Measurements from ENCODE around the gene ARHGEF19.

The ARHGEF19 gene

DNA sequence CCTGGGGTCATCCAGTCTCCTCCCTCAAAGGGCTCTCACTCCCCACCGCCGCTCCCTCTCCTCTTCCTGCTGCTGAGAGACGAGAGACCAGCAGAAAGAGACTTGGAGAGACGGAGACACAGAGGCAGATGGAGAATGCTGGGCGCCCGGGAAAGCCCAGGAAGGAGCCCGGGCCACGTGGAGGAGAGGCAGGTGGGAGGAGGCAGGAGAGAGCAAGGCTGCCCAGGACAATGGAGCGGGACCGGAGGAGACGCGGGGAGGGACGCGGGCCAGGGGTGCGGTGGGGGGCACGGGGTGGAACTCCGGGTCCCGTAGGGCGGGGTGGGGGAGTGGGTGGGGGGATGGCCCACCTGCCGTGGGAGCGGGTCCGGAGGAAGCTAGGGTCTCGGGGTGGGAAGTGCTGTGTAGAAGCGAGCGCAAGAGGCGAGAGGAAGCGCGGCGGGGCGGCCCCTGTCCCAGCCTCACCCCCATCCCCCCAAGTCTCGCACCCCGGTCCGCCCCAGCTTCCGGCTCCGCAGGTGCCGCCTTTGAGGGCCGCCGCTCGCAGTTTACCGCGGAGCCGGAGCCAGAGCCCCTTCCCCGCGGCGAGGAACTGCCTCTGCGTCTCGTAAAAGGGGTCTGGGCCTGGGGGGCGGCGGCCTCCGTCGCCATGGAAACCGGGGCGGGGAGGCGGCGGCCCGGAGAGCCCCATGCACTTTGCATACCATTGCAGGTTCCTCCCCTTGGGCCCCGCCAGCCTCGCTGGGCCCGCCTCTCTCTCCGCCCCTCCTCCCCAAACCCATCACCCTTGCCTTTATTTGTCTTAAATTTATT is 44.9 kb downstream of the ARHGEF19 start:
- peaks cover 5% of the 10 kb centered on the region for H3K4me1 ChIP-seq (ENCODE audit: control insufficient read depth, insufficient read depth, low read length)
- CTCF ChIA-PET: interaction anchor here (0.6 to 2.1 kb wide), 2 partner anchors 23 to 86 kb away, joined by 3 to 10 read pairs; no protein-coding TSS in a partner anchor
- POLR2A ChIA-PET: no interaction called here
- H3K9me3 ChIP-seq (ENCODE audit: control insufficient read depth, insufficient read depth, low read depth, low read length): no peaks in the 10 kb centered on the region
- no peaks in the 10 kb centered on the region for H3K36me3 ChIP-seq (ENCODE audit: control insufficient read depth in 2 of 2, insufficient read depth in 1 of 2, low read length in 2 of 2)
- peak overlapping the region; percentile 30 for H3K4me3 ChIP-seq (ENCODE audit: low read depth, low read length)
- H3K27ac ChIP-seq (ENCODE audit: extremely low read depth, low read depth, low read length): no peak overlapping the region
- TF ChIP-seq ZNF623 (tag by site-specific recombination; IDR thresholded peaks at IDR 0.05) (no peak), ZNF248 (tag by site-specific recombination; IDR thresholded peaks at IDR 0.05) (no peak), ZNF335 (tag by site-specific recombination; conservative IDR thresholded peaks at IDR 0.05) (peak; percentile 44; the same call in 1 of the 2 replicates), SCRT2 (tag by site-specific recombination; IDR thresholded peaks at IDR 0.05) (0 out of 2 replicates have a peak, but pooled peaks have one; percentile 20), ZNF510 (tag by site-specific recombination; IDR thresholded peaks at IDR 0.05; ENCODE audit: insufficient replicate concordance) (no peak), FEZF1 (tag by site-specific recombination; IDR thresholded peaks at IDR 0.05) (no peak), ZNF211 (tag by site-specific recombination; IDR thresholded peaks at IDR 0.05; ENCODE audit: low read depth) (no peak), YY1 (tag by site-specific recombination; IDR thresholded peaks at IDR 0.05) (no peak), ZNF433 (tag by site-specific recombination; IDR thresholded peaks at IDR 0.05; ENCODE audit: low read depth) (no peak), KLF9 (tag by site-specific recombination; IDR thresholded peaks at IDR 0.05; ENCODE audit: low read depth) (peak; percentile 41; the same call in 1 of the 2 replicates), PATZ1 (tag by site-specific recombination; IDR thresholded peaks at IDR 0.05) (0 out of 2 replicates have a peak, but pooled peaks have one; percentile 58), ZNF600 (tag by site-specific recombination; IDR thresholded peaks at IDR 0.05) (no peak), SP2 (tag by site-specific recombination; IDR thresholded peaks at IDR 0.05) (peak; percentile 51), ZBTB17 (tag by site-specific recombination; IDR thresholded peaks at IDR 0.05) (no peak), ZBTB10 (tag by site-specific recombination; IDR thresholded peaks at IDR 0.05) (0 out of 2 replicates have a peak, but pooled peaks have one; percentile 24), ZNF558 (tag by site-specific recombination; IDR thresholded peaks at IDR 0.05) (no peak), ZNF843 (tag by site-specific recombination; IDR thresholded peaks at IDR 0.05) (no peak), ZNF341 (tag by site-specific recombination; IDR thresholded peaks at IDR 0.05; ENCODE audit: low read depth) (peak; percentile 45; the same call in 1 of the 2 replicates), HOXA7 (CRISPR knock-in tag; IDR thresholded peaks at IDR 0.05; ENCODE audit: borderline replicate concordance) (no peak), ZNF302 (tag by site-specific recombination; IDR thresholded peaks at IDR 0.05; ENCODE audit: low read depth) (no peak)
- TF ChIP-seq, protein P1, sequence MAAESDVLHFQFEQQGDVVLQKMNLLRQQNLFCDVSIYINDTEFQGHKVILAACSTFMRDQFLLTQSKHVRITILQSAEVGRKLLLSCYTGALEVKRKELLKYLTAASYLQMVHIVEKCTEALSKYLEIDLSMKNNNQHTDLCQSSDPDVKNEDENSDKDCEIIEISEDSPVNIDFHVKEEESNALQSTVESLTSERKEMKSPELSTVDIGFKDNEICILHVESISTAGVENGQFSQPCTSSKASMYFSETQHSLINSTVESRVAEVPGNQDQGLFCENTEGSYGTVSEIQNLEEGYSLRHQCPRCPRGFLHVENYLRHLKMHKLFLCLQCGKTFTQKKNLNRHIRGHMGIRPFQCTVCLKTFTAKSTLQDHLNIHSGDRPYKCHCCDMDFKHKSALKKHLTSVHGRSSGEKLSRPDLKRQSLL (tag by site-specific recombination; IDR thresholded peaks at IDR 0.05): no peak
- TF ChIP-seq, protein P2, sequence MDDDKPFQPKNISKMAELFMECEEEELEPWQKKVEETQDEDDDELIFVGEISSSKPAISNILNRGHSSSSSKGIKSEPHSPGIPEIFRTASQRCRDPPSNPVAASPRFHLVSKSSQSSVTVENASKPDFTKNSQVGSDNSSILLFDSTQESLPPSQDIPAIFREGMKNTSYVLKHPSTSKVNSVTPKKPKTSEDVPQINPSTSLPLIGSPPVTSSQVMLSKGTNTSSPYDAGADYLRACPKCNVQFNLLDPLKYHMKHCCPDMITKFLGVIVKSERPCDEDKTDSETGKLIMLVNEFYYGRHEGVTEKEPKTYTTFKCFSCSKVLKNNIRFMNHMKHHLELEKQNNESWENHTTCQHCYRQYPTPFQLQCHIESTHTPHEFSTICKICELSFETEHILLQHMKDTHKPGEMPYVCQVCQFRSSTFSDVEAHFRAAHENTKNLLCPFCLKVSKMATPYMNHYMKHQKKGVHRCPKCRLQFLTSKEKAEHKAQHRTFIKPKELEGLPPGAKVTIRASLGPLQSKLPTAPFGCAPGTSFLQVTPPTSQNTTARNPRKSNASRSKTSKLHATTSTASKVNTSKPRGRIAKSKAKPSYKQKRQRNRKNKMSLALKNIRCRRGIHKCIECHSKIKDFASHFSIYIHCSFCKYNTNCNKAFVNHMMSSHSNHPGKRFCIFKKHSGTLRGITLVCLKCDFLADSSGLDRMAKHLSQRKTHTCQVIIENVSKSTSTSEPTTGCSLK (tag by site-specific recombination; IDR thresholded peaks at IDR 0.05): no peak
- TF ChIP-seq, protein P3, sequence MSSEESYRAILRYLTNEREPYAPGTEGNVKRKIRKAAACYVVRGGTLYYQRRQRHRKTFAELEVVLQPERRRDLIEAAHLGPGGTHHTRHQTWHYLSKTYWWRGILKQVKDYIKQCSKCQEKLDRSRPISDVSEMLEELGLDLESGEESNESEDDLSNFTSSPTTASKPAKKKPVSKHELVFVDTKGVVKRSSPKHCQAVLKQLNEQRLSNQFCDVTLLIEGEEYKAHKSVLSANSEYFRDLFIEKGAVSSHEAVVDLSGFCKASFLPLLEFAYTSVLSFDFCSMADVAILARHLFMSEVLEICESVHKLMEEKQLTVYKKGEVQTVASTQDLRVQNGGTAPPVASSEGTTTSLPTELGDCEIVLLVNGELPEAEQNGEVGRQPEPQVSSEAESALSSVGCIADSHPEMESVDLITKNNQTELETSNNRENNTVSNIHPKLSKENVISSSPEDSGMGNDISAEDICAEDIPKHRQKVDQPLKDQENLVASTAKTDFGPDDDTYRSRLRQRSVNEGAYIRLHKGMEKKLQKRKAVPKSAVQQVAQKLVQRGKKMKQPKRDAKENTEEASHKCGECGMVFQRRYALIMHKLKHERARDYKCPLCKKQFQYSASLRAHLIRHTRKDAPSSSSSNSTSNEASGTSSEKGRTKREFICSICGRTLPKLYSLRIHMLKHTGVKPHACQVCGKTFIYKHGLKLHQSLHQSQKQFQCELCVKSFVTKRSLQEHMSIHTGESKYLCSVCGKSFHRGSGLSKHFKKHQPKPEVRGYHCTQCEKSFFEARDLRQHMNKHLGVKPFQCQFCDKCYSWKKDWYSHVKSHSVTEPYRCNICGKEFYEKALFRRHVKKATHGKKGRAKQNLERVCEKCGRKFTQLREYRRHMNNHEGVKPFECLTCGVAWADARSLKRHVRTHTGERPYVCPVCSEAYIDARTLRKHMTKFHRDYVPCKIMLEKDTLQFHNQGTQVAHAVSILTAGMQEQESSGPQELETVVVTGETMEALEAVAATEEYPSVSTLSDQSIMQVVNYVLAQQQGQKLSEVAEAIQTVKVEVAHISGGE (tag by site-specific recombination; conservative IDR thresholded peaks at IDR 0.05; ENCODE audit: low read depth): 0 out of 2 replicates have a peak, but pooled peaks have one; percentile 24
- TF ChIP-seq, protein P4, sequence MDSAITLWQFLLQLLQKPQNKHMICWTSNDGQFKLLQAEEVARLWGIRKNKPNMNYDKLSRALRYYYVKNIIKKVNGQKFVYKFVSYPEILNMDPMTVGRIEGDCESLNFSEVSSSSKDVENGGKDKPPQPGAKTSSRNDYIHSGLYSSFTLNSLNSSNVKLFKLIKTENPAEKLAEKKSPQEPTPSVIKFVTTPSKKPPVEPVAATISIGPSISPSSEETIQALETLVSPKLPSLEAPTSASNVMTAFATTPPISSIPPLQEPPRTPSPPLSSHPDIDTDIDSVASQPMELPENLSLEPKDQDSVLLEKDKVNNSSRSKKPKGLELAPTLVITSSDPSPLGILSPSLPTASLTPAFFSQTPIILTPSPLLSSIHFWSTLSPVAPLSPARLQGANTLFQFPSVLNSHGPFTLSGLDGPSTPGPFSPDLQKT (IDR thresholded peaks at IDR 0.05; ENCODE audit: borderline replicate concordance, low read depth, low read length): no peak

Measured in HEK293 (cell line).